Measurements from ENCODE around the gene PGM1.
A peak's percentile ranks its signal among the peaks of the same experiment; 100 is the strongest.

The PGM1 gene

GRCh38 chr1:63669151-63669961 lies 76.1 kb downstream of the PGM1 start:
- DNase-seq = no peak

- DNase-seq = no peak
These were observed 77.0 kb downstream of the PGM1 start for GRCh38 chr1:63670164-63670563.

GRCh38 chr1:63671514-63671913 lies 78.3 kb downstream of the PGM1 start:
- no peak for DNase-seq

GRCh38 chr1:63674238-63674864 lies 81.1 kb downstream of the PGM1 start:
- DNase-seq = peak in 1 of 2 experiments; percentile 13

GRCh38 chr1:63674865-63675419 lies 81.7 kb downstream of the PGM1 start:
- DNase-seq = no peak

- DNase-seq = no peak
These were observed 82.3 kb downstream of the PGM1 start for GRCh38 chr1:63675420-63675931.

- DNase-seq = no peak
These were observed 84.3 kb downstream of the PGM1 start for GRCh38 chr1:63677497-63677896.

- DNase-seq = no peak
These were observed 85.0 kb downstream of the PGM1 start for GRCh38 chr1:63678200-63678599.

- DNase-seq = no peak
These were observed 85.9 kb downstream of the PGM1 start for GRCh38 chr1:63679076-63679475.

- DNase-seq = no peak
These were observed 86.4 kb downstream of the PGM1 start for GRCh38 chr1:63679589-63679988.

GRCh38 chr1:63682936-63683335 lies 89.7 kb downstream of the PGM1 start:
- no peak for DNase-seq

- DNase-seq = no peak
These were observed 90.5 kb downstream of the PGM1 start for GRCh38 chr1:63683759-63684158.

GRCh38 chr1:63686696-63687095 lies 93.5 kb downstream of the PGM1 start:
- DNase-seq = no peak

GRCh38 chr1:63688302-63688890 lies 95.2 kb downstream of the PGM1 start:
- no peak for DNase-seq

GRCh38 chr1:63690966-63691700 lies 97.9 kb downstream of the PGM1 start:
- no peak for DNase-seq

GRCh38 chr1:63691701-63692425 lies 98.7 kb downstream of the PGM1 start:
- DNase-seq = peak; percentile 65 to 84

GRCh38 chr1:63693944-63694571 lies 100.8 kb downstream of the PGM1 start:
- DNase-seq = no peak

GRCh38 chr1:63698001-63698838 lies 105.0 kb downstream of the PGM1 start:
- DNase-seq = no peak

GRCh38 chr1:63701187-63701586 lies 108.0 kb downstream of the PGM1 start:
- DNase-seq = no peak

GRCh38 chr1:63703701-63704107 lies 110.5 kb downstream of the PGM1 start:
- DNase-seq = no peak

- no peak for DNase-seq
These were observed 111.2 kb downstream of the PGM1 start for GRCh38 chr1:63704443-63704842.
